H1 (cell line): ENCODE data around the gene NDUFA8. TPM values are rescaled to one million over a fixed set of nuclear protein-coding genes. Genes with fewer than 3 reads are reported as not detected.

Source experiments
- BRCA1 ChIP-seq: IDR thresholded peaks from 2 replicates; pipeline ENCODE4 v1.6.1; 2012; ENCODE audit warnings: low read depth, low read length, improper control_type of control experiment
- E2F6 ChIP-seq: IDR thresholded peaks from 2 replicates; pipeline ENCODE4 v1.6.1; 2012; ENCODE audit warnings: inconsistent platforms
- EZH2 ChIP-seq: fragments of 200-600 bp; sonication (generic); IDR thresholded peaks from 2 replicates; pipeline ENCODE4 v1.7.1; 2012; ENCODE audit warnings: low read depth, mild to moderate bottlenecking, moderate library complexity, low read length, inconsistent platforms; ENCODE audit not compliant: severe bottlenecking
- polyA plus RNA-seq, 7 experiments: library from polyadenylated mRNA; depleted of rRNA in 3 of 7; stranded (reverse) in 5 of 7; unstranded in 2 of 7; fragments of >200 nt in 5 of 7; fragments of 200-250 nt in 2 of 7; gene quantifications; 1 replicate in 5 of 7; 2 replicates in 1 of 7; 4 replicates in 1 of 7; pipeline versions ENCODE4 v1.2.1 to v1.2.3, GENCODE V29; 2011 to 2013; ENCODE audit warnings: missing spikeins in 2 of 7, mixed read lengths in 2 of 7
- total RNA-seq: library from RNA; stranded (reverse); fragmentation: NEBNext Ultra II Directional; extraction: Animal tissue kit (Norgen Biotek cat#: 25700); gene quantifications from 2 replicates; pipeline ENCODE4 v1.2.1, GENCODE V29; 2021

The NDUFA8 gene
- total and polyA plus RNA-seq, 2 of the 8 experiments (the other 6 are each of a cell fraction or from before 2014, with no cell fraction given) = 61.0 to 73.8 TPM

DNA sequence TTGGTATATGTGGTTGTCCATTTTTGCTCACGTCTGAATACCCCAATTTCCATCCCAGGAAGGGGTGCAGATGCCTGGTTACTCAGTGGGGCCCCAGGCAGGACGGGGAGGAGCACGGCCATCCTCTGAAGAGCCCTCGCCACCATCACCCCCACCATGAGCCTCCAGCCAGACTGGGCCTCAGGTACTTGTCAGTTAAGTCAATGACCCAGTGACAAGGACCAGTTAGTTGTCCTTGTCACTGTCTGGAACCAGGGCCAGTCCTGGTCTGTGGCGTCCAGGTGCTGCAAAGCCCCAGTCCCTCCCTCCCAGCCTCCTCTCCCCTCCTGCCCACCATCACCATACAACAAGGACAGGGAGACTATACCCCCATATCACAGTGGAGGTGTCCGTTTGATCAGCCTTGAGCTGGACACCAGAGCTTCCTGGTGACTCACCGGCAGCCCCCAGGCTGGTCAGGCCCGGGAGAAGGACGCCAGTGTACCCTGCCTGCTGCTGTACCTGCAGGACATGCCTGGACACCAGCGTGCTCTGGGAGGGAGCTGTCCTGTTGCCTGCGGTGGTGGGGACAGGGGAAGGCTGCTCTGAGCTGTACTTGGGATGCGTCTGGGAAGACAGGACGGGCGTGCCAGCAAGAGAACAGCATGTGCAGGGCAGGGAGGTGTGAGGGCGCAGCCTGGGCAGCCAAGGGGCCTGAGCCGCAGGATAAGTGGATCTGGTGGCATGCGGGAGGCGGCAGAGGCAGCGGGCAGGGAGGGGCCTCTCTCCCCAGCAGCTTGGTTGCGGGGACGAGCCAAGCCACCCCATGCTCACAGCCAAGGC is 33.9 kb downstream of the NDUFA8 start (continued):
- peak; percentile 49 for TF ChIP-seq EZH2
- peak; percentile 82 for TF ChIP-seq E2F6
- no peak for TF ChIP-seq BRCA1
